ENCODE measurements around the gene MYO3B.

DNA sequence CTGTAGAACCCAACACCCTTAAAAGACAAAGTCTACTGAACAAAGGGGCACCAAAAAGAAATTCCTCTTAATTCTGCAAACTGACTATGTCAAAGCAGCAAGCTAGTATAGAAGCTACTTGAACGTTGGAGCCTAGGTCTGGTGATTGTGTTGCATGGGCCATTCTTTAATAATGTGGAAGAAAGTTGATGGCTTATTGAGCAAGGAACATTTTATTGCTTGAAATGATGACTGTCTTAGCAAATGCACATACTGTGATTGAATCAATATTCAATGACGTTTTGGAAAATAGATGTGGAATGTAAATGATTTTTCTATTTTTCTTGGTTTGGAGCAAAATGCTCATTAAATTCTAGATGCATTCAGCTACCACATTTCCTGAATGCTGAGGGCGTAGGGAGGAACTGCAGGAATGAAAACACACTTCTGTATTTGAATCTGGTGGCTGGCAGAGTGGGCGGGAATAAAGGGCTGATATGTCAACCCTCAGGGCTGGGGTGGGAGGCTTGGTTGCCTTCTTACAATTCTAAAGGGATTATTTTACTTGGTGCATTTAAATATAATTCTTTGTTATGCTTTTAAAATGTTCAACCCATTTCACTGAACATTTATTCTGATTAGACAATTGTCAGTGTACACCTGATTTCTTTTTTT, 26.5 kb downstream of the MYO3B start:
- TF ChIP-seq, protein P1, sequence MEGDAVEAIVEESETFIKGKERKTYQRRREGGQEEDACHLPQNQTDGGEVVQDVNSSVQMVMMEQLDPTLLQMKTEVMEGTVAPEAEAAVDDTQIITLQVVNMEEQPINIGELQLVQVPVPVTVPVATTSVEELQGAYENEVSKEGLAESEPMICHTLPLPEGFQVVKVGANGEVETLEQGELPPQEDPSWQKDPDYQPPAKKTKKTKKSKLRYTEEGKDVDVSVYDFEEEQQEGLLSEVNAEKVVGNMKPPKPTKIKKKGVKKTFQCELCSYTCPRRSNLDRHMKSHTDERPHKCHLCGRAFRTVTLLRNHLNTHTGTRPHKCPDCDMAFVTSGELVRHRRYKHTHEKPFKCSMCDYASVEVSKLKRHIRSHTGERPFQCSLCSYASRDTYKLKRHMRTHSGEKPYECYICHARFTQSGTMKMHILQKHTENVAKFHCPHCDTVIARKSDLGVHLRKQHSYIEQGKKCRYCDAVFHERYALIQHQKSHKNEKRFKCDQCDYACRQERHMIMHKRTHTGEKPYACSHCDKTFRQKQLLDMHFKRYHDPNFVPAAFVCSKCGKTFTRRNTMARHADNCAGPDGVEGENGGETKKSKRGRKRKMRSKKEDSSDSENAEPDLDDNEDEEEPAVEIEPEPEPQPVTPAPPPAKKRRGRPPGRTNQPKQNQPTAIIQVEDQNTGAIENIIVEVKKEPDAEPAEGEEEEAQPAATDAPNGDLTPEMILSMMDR (IDR thresholded peaks at IDR 0.05): no peak
- no peak for TF ChIP-seq POLR2AphosphoS5 (IDR thresholded peaks at IDR 0.05)

Measured in esophagus muscularis mucosa (tissue), 3 donors.